ENCODE results near the gene BRMS1. TPM values are rescaled to one million over a fixed set of nuclear protein-coding genes. Genes with fewer than 3 reads are reported as not detected.
A peak's percentile ranks its signal among the peaks of the same experiment; 100 is the strongest.

BRMS1 gene
- total and polyA plus RNA-seq, 7 donors: 12.6 to 152 (median 33.8) TPM

- intact Hi-C loops (cut with DNase I): no loop called here
- WGBS, 3 donors: 80 to 85% (median 81%) methylated on average over 3 of the region's 3 CpGs
- ATAC-seq: no peak
Measured at GRCh38 chr11:66318600-66318970, 26.3 kb downstream of the BRMS1 start.

GRCh38 chr11:66317723-66318599 lies 26.9 kb downstream of the BRMS1 start:
- peak overlapping the region; percentile 60 for H3K27ac ChIP-seq
- no peak for TF ChIP-seq CTCF (IDR thresholded peaks at IDR 0.05)
- peaks cover 0 to 26% (median 6%) of the 10 kb centered on the region in 3 donors for H3K27me3 ChIP-seq (ENCODE audit: insufficient read depth in 3 of 3, low read length in 2 of 3)
- no peaks in the 10 kb centered on the region for H3K36me3 ChIP-seq (ENCODE audit: insufficient read depth in 1 of 2, low read depth in 1 of 2)
- H3K4me3 ChIP-seq: peak overlapping the region; percentile 69
- intact Hi-C loops (cut with DNase I): no loop called here
- H3K4me1 ChIP-seq: no peaks in the 10 kb centered on the region
- 44 to 54% (median 45%) methylated on average over 16 of the region's 16 CpGs for WGBS, 3 donors
- DNase-seq (peak; percentile 70 to 78), ATAC-seq (peak in 3 of 4 donors; percentile 8 to 41 (median 19))
- no peaks in the 10 kb centered on the region for H3K9me3 ChIP-seq

More at GRCh38 chr11:66318600-66318970, 26.3 kb downstream of the BRMS1 start:
- TF ChIP-seq CTCF (IDR thresholded peaks at IDR 0.05): no peak
- Histone ChIP-seq H3K36me3 (ENCODE audit: insufficient read depth in 1 of 2, low read depth in 1 of 2) (no peaks in the 10 kb centered on the region), H3K4me1 (no peaks in the 10 kb centered on the region), H3K4me3 (no peak overlapping the region), H3K27ac (peak overlapping the region; percentile 60), H3K27me3 (ENCODE audit: insufficient read depth in 3 of 3, low read length in 2 of 3) (peaks cover 0 to 26% (median 6%) of the 10 kb centered on the region in 3 donors), H3K9me3 (no peaks in the 10 kb centered on the region)
- no peak for DNase-seq

- H3K4me1 ChIP-seq: no peaks in the 10 kb centered on the region
- no peak for ATAC-seq
Measured at GRCh38 chr11:66317322-66317722, 27.6 kb downstream of the BRMS1 start.

GRCh38 chr11:66316849-66317251 lies 28.1 kb downstream of the BRMS1 start, which contains the start of gene CD248:
Gene CD248, minus strand, starts transcription at chr11:66317044. Its CDS starts 17 bp downstream, at chr11:66317027.
- intact Hi-C loops (cut with DNase I): no loop called here
- Histone ChIP-seq H3K36me3 (ENCODE audit: insufficient read depth in 1 of 2, low read depth in 1 of 2) (no peaks in the 10 kb centered on the region), H3K27me3 (ENCODE audit: insufficient read depth in 3 of 3, low read length in 2 of 3) (peaks cover 0 to 26% (median 6%) of the 10 kb centered on the region in 3 donors), H3K4me1 (no peaks in the 10 kb centered on the region), H3K9me3 (no peaks in the 10 kb centered on the region), H3K27ac (peak within 1 kb of the TSS; percentile 60), H3K4me3 (peak within 1 kb of the TSS; percentile 69)
- 8 to 18% (median 8%) methylated on average over 7 to 29 of the region's 29 CpGs for WGBS, 3 donors
- DNase-seq (peak; percentile 78 to 88), ATAC-seq (no peak)
- no peak for TF ChIP-seq CTCF (IDR thresholded peaks at IDR 0.05)

More at GRCh38 chr11:66317322-66317722, 27.6 kb downstream of the BRMS1 start:
- intact Hi-C loops (cut with DNase I): no loop called here
- peak overlapping the region; percentile 60 for H3K27ac ChIP-seq
- peak overlapping the region; percentile 69 for H3K4me3 ChIP-seq
- H3K27me3 ChIP-seq (ENCODE audit: insufficient read depth in 3 of 3, low read length in 2 of 3): peaks cover 0 to 26% (median 6%) of the 10 kb centered on the region in 3 donors
- peak; percentile 51 to 70 for DNase-seq
- no peaks in the 10 kb centered on the region for H3K9me3 ChIP-seq
- no peaks in the 10 kb centered on the region for H3K36me3 ChIP-seq (ENCODE audit: insufficient read depth in 1 of 2, low read depth in 1 of 2)
- TF ChIP-seq CTCF (IDR thresholded peaks at IDR 0.05): no peak
- 25 to 35% (median 26%) methylated on average over 14 of the region's 14 CpGs for WGBS, 3 donors
